SK-N-SH (cell line): ENCODE results near the gene PKNOX2.

Source experiments
- MEF2A ChIP-seq: IDR thresholded peaks from 2 replicates; pipeline ENCODE4 v1.4.0; 2012; ENCODE audit warnings: low read depth, borderline replicate concordance
- POLR2AphosphoS5 ChIP-seq: IDR thresholded peaks from 2 replicates; pipeline ENCODE4 v1.6.1; 2012; ENCODE audit warnings: low read depth, low read length
- SIN3A ChIP-seq: IDR thresholded peaks from 2 replicates; pipeline ENCODE4 v1.6.1; 2012; ENCODE audit warnings: low read depth, mild to moderate bottlenecking, low read length, moderate library complexity, borderline replicate concordance
- TCF12 ChIP-seq: IDR thresholded peaks from 2 replicates; pipeline ENCODE4 v1.4.0; 2012
- TF ChIP-seq, protein P1 (sequence below): fragments of 200-600 bp; sonication (generic); IDR thresholded peaks from 2 replicates; pipeline ENCODE4 v1.6.1; 2017; ENCODE audit warnings: antibody characterized with exemption, mild to moderate bottlenecking, moderate library complexity
- TF ChIP-seq, protein P2 (sequence below): fragments of 150-350 bp; IDR thresholded peaks from 2 replicates; pipeline ENCODE4 v1.6.1; 2017; ENCODE audit warnings: antibody characterized with exemption, low read length, low read depth, borderline replicate concordance
- TF ChIP-seq, protein P3 (sequence below): IDR thresholded peaks from 2 replicates; pipeline ENCODE4 v1.4.0; 2012; ENCODE audit warnings: low read depth
- TF ChIP-seq, protein P4 (sequence below): fragments of 150-350 bp; IDR thresholded peaks from 2 replicates; pipeline ENCODE4 v1.6.1; 2016; ENCODE audit warnings: mild to moderate bottlenecking, low read depth, low read length

DNA sequence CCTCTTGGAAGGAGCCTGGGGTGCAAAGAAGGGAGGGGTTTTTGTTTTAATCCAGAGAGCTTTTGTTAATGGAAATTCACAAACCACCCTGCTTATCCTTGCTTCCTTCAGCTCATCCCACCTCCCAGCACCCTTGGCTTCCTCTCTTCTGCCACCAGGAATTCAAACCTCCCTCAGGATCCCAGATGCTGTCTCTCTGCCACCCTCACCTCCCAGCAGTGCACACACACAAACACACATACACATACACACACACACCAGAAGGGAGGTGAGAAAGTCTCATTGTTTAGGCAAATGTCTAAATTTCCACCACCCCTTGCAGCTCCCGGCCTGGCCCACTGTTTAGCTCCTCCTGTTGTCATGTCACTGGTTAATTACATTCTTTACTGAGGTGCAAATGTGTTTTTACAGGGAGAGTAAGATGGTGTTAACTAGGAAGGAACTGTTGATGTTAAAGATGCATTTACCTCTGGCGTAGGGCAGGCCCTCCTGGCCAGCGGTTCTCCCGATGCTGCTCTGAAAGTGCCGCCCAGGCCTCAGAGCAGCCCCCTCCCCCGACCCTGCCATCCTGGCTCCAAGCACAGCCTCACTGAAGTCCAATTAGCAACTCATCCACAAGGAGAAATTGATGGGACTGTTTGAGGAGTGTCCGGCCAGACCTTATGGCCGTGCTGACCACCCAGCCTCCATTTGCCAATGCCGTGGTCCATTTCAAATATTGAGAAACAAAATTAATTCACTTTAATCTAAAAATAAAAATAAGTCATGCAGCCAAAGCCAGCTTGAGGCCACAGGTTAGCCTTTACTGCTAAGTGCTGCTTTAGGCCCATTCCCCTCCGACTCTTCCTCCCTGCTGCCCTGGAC is 166.1 kb downstream of the PKNOX2 start:
- TF ChIP-seq, protein P1, sequence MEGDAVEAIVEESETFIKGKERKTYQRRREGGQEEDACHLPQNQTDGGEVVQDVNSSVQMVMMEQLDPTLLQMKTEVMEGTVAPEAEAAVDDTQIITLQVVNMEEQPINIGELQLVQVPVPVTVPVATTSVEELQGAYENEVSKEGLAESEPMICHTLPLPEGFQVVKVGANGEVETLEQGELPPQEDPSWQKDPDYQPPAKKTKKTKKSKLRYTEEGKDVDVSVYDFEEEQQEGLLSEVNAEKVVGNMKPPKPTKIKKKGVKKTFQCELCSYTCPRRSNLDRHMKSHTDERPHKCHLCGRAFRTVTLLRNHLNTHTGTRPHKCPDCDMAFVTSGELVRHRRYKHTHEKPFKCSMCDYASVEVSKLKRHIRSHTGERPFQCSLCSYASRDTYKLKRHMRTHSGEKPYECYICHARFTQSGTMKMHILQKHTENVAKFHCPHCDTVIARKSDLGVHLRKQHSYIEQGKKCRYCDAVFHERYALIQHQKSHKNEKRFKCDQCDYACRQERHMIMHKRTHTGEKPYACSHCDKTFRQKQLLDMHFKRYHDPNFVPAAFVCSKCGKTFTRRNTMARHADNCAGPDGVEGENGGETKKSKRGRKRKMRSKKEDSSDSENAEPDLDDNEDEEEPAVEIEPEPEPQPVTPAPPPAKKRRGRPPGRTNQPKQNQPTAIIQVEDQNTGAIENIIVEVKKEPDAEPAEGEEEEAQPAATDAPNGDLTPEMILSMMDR, result no peak
- TF ChIP-seq, protein P2, sequence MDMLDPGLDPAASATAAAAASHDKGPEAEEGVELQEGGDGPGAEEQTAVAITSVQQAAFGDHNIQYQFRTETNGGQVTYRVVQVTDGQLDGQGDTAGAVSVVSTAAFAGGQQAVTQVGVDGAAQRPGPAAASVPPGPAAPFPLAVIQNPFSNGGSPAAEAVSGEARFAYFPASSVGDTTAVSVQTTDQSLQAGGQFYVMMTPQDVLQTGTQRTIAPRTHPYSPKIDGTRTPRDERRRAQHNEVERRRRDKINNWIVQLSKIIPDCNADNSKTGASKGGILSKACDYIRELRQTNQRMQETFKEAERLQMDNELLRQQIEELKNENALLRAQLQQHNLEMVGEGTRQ, result no peak
- TF ChIP-seq, protein P3, sequence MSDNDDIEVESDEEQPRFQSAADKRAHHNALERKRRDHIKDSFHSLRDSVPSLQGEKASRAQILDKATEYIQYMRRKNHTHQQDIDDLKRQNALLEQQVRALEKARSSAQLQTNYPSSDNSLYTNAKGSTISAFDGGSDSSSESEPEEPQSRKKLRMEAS, result no peak
- no peak for TF ChIP-seq POLR2AphosphoS5
- no peak for TF ChIP-seq TCF12
- TF ChIP-seq, protein P4, sequence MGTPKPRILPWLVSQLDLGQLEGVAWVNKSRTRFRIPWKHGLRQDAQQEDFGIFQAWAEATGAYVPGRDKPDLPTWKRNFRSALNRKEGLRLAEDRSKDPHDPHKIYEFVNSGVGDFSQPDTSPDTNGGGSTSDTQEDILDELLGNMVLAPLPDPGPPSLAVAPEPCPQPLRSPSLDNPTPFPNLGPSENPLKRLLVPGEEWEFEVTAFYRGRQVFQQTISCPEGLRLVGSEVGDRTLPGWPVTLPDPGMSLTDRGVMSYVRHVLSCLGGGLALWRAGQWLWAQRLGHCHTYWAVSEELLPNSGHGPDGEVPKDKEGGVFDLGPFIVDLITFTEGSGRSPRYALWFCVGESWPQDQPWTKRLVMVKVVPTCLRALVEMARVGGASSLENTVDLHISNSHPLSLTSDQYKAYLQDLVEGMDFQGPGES, result no peak
- TF ChIP-seq MEF2A, result no peak
- TF ChIP-seq SIN3A, result no peak
